ENCODE measurements around the gene USP35.

Gene USP35

DNA sequence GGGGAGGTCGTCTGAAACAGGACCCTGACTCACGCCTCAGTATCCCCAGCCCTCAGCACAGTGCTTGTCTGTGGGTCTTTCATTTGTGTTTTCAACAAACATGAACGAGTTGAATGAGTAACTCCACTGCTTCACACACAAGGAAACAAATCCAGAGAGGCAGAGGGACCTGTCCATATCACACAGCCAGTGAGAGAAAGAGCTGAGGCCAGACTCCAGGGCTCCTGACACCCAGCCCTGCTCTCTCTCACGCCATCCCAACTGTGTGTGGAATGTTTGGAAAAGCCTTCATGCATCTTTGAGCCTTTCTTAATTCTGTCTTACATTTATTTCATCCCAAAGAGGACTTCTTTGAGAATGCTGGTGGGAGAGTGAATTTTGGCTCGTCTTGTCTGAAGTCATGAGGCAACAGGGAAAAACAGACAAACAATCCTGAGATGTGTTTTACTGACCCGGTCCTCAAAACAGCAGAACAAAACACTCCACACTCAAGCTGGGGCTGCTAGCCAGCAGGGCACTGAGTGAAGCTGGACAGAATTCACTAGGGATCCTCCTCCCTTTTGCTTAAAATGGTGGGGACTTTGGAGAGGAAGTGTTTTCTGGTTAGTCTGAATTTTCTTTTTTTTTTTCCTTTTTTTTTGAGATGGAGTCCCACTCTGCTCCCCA, 29.6 kb upstream of the USP35 start:
- TF ChIP-seq, protein P1, sequence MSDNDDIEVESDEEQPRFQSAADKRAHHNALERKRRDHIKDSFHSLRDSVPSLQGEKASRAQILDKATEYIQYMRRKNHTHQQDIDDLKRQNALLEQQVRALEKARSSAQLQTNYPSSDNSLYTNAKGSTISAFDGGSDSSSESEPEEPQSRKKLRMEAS (IDR thresholded peaks at IDR 0.05; ENCODE audit: low read depth, low read length), result no peak
- TF ChIP-seq CTCF (IDR thresholded peaks at IDR 0.05; ENCODE audit: low read depth, low read length) (no peak), MYC (IDR thresholded peaks at IDR 0.05; ENCODE audit: low read depth, low read length) (no peak), POLR2A (IDR thresholded peaks at IDR 0.05; ENCODE audit: extremely low read depth, insufficient read length) (no peak)
- DNase-seq (ENCODE audit: low read depth), result no peak
- no peak overlapping the region for H3K4me3 ChIP-seq (ENCODE audit: low read depth, low read length)

GRCh38 chr11:78160557-78160956, 28.2 kb upstream of the USP35 start:
- TF ChIP-seq POLR2A (IDR thresholded peaks at IDR 0.05; ENCODE audit: extremely low read depth, insufficient read length), result no peak
- TF ChIP-seq, protein P1 (IDR thresholded peaks at IDR 0.05; ENCODE audit: low read depth, low read length), result no peak
- no peak for TF ChIP-seq CTCF (IDR thresholded peaks at IDR 0.05; ENCODE audit: low read depth, low read length)
- no peak for TF ChIP-seq MYC (IDR thresholded peaks at IDR 0.05; ENCODE audit: low read depth, low read length)
- no peak for DNase-seq (ENCODE audit: low read depth)
- H3K4me3 ChIP-seq (ENCODE audit: low read depth, low read length), result no peak overlapping the region

DNA sequence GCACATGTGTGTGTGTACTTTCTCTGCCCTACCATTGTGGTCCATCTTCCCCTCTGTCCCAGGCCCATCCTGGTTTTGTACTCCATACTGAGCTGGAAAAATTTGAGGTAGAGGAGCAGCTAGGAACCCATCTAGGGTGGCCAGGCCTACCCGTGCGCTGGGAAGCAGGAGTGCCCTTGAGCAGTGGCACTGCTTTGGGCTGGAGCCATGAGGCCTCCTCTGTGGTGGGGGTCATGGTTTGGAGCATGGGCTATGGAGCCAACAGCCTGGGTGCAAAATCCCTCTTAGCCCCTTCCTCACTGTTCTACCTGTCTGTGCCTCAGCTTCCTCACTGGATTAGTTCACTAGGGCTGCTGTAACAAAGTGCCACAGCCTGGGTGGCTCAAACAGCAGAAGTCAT, 27.4 kb upstream of the USP35 start:
- H3K4me3 ChIP-seq (ENCODE audit: low read depth, low read length), result no peak overlapping the region
- TF ChIP-seq CTCF (IDR thresholded peaks at IDR 0.05; ENCODE audit: low read depth, low read length) (no peak), MYC (IDR thresholded peaks at IDR 0.05; ENCODE audit: low read depth, low read length) (no peak), POLR2A (IDR thresholded peaks at IDR 0.05; ENCODE audit: extremely low read depth, insufficient read length) (no peak)
- TF ChIP-seq, protein P1 (IDR thresholded peaks at IDR 0.05; ENCODE audit: low read depth, low read length), result no peak
- DNase-seq (ENCODE audit: low read depth), result no peak

- no peak overlapping the region for H3K4me3 ChIP-seq (ENCODE audit: low read depth, low read length)
- TF ChIP-seq, protein P1 (IDR thresholded peaks at IDR 0.05; ENCODE audit: low read depth, low read length), result no peak
- no peak for TF ChIP-seq CTCF (IDR thresholded peaks at IDR 0.05; ENCODE audit: low read depth, low read length)
- TF ChIP-seq POLR2A (IDR thresholded peaks at IDR 0.05; ENCODE audit: extremely low read depth, insufficient read length), result no peak
- no peak for TF ChIP-seq MYC (IDR thresholded peaks at IDR 0.05; ENCODE audit: low read depth, low read length)
- DNase-seq (ENCODE audit: low read depth), result no peak
Observed at GRCh38 chr11:78161962-78162371, 26.8 kb upstream of the USP35 start.

GRCh38 chr11:78163828-78164227, 24.9 kb upstream of the USP35 start:
- no peak for DNase-seq (ENCODE audit: low read depth)
- no peak overlapping the region for H3K4me3 ChIP-seq (ENCODE audit: low read depth, low read length)
- TF ChIP-seq, protein P1 (IDR thresholded peaks at IDR 0.05; ENCODE audit: low read depth, low read length), result no peak
- no peak for TF ChIP-seq MYC (IDR thresholded peaks at IDR 0.05; ENCODE audit: low read depth, low read length)
- TF ChIP-seq CTCF (IDR thresholded peaks at IDR 0.05; ENCODE audit: low read depth, low read length), result no peak

Measured in NB4 (cell line).